Ureter (tissue), 1 donor: ENCODE results near the gene SLC38A3. TPM values are rescaled to one million over a fixed set of nuclear protein-coding genes. Genes with fewer than 3 reads are reported as not detected.

Source experiments
- DNase-seq: peaks from one replicate; pipeline ENCODE4 v3.0.0-alpha.2; 2020; ENCODE audit warnings: low spot score
- total RNA-seq: library from RNA; stranded (reverse); gene quantifications from one replicate; pipeline ENCODE4 v1.2.4, GENCODE V29; 2023
- donor health status: DM: yes; HTN: yes; CAD: no.

Gene SLC38A3
- total RNA-seq, 1 donor from 2014 or later: 0.34 TPM

GRCh38 chr3:50192124-50192523, 12.9 kb upstream of the SLC38A3 start:
- DNase-seq: no peak

- DNase-seq: peak; percentile 67
Measured at GRCh38 chr3:50192689-50193141, 12.4 kb upstream of the SLC38A3 start.

DNA sequence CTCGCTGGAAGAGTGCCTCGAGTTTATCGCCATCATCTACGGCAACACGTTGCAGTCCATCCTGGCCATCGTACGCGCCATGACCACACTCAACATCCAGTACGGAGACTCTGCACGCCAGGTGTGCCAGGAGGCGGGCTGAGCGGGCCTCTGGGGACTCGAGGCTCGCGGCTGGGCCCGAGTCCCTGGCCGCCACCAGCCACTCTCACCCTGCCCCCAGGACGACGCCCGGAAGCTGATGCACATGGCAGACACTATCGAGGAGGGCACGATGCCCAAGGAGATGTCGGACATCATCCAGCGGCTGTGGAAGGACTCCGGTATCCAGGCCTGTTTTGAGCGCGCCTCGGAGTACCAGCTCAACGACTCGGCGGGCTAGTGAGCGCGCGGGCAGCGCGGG, 11.8 kb upstream of the SLC38A3 start:
- DNase-seq: no peak

DNA sequence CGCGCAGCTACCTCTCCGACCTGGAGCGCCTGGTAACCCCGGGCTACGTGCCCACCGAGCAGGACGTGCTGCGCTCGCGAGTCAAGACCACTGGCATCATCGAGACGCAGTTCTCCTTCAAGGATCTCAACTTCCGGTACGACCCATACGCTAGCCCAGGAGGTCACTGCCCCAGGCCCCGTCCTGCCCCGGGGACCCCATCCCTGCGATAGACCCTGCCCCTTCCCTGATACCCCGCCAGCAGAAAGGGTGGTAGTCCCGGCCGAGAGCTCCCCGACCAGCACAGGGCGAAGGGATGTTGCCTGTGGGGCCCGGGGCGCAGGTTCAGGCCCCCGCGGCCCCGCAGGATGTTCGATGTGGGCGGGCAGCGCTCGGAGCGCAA, 11.3 kb upstream of the SLC38A3 start:
- DNase-seq: no peak

GRCh38 chr3:50194128-50194902, 10.8 kb upstream of the SLC38A3 start:
- DNase-seq: no peak

DNA sequence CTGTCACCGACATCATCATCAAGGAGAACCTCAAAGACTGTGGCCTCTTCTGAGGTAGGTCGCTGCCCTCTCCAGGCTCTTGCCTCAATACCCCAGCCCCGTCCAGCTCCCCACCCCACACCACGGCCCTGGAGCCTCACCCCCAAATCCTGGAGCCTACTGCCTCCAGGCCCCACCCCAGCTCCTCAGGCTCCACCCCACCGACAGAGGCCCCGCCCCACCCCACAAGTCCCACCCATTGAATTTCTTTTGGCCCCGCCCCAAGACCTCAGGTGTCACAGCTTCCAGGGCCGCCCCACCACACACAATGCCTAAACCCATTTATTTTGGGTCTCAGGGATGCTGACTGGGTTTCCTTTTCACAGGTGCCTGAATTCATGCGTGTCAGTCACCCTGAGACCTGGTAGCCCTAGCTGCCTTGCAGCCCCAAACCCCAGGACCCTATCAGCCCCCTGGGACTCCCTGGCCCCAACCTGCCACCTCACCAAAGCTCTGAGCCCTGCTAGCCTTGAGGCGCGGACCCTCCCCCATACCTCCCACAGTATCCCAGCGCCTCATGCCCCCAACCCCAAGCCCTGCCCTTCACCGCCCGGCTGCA, 10.1 kb upstream of the SLC38A3 start:
- DNase-seq: no peak

GRCh38 chr3:50195501-50196252, 9.4 kb upstream of the SLC38A3 start:
- no peak for DNase-seq

DNA sequence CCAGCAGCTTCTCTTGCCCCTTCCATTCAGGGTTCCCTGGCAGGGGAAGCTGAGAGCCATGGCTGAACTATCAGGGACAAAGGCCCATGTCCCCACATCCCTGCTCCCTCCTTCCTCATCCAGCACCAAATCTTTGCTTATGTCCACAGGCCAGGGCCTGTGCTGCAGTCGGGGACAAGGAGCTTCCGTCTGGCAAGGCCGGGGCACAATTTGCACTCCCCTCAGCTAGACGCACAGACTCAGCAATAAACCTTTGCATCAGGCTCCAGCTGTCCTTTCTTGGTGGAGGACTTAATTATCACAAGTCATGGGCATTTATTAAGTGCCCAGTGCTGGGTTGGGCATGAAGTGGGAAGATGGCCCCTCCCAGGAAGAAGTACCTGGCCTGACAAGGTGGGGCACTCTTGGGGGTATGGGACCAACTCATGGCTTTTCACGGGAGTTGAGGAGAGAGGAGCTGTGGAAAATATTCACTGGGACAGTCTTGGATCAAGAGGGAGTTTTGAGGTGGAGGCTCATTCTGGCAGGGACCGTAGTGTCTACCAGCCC, 8.7 kb upstream of the SLC38A3 start:
- no peak for DNase-seq

DNA sequence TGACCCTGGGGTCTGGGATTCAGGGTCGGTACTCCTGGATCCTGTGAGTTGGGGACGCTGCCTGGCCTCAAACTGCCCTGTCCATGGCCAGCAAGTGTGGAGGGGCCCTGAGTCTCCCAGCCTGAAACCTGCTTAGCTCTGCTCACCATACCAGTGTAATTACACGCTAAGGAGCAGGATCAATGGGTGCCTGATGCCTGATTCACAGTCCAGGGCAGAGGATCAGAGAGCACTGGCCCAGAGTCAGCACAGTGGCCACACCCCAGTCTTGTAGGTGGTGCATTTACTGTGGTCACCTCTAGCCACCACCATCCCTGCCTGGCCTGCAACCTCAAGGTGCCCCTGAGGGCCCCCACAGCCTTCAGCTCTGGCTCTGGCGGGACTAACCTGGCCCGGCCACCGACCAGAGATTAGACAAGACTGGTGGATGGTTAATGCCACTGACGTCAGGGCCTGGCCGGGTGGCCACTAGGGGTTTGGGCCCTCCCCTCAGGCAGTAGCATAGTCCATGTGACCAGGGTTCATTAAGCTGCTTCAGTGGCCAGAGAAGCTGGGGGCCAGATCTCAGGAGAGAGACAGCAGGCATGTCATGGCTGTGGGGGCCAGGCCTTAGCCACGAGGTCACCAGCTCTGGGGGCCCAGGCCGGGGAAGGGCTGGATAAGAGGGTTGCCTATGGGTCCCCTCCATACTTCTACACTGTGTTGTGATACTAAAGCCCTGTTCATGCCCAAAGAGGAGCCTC, 3.3 kb upstream of the SLC38A3 start:
- no peak for DNase-seq

DNA sequence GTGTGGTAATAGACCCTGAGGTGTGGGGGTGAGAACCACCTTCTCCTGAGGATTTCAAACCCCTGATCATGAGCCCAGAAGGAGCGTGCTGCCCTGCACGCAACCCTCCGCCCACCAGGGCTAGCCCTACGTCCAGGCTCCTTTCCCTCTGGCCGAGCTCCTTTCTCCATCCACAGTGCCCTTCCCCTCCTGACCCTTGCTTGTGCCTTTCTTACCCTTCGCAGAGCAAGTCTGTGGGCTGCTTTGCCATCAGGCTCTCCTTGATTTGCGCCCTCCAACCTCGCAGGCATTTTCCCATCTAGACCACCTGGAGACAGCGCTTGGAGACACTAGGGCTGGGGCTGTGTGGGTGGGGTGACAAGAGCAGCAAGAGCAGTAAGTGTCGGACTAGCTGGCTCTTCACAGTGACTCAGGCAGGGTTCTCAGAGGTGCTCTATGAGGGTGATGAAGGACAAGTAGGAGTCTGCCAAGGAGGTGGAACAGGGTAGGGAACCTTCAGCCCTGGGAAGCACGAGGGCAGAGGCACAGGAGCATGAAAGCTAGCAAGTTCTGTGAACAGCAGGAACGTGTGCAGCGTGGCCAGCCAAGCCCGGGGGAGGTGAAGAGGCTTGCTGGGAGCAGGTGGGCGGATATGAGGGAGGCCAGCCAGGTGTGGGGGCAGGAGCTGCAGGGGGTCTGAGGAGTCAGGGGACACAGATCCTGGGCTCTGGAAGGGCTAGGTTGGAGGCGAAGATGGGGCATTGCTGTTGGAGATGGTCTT, 2.5 kb upstream of the SLC38A3 start:
- DNase-seq: no peak

DNA sequence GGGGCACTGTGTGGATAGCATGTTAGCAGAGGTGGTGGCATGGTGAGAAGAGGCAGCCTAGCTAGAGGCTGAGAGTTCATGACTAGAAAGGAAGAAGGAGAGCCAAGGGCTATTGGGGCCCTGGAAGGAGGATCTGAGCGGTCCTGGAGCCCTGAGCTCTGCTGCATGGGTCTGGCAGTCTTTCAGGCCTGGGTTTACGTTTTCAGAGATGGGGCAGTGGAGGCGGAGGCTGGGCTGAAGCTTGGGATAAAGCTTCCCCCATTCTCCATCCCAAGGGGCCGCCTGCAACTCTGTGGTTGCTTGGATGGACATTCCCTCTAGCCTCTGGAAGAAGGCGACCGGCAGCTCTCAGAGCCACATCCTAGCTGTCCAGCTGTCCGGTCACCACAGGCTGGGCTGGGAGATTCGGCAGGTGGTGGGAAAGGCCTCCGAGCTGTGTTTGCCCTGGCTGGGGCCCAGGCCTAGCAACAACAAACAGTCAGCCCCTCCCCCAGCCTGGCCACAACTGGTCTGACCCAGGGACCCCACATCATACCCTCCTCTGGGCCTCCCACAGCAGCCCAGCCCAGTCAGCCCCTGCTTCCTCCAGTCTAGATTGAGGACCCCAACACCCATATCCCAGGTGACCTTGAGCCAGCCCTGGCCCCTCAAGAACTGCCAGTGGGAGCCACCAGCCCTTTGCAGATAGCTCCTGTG, 1.8 kb upstream of the SLC38A3 start:
- DNase-seq: no peak

DNA sequence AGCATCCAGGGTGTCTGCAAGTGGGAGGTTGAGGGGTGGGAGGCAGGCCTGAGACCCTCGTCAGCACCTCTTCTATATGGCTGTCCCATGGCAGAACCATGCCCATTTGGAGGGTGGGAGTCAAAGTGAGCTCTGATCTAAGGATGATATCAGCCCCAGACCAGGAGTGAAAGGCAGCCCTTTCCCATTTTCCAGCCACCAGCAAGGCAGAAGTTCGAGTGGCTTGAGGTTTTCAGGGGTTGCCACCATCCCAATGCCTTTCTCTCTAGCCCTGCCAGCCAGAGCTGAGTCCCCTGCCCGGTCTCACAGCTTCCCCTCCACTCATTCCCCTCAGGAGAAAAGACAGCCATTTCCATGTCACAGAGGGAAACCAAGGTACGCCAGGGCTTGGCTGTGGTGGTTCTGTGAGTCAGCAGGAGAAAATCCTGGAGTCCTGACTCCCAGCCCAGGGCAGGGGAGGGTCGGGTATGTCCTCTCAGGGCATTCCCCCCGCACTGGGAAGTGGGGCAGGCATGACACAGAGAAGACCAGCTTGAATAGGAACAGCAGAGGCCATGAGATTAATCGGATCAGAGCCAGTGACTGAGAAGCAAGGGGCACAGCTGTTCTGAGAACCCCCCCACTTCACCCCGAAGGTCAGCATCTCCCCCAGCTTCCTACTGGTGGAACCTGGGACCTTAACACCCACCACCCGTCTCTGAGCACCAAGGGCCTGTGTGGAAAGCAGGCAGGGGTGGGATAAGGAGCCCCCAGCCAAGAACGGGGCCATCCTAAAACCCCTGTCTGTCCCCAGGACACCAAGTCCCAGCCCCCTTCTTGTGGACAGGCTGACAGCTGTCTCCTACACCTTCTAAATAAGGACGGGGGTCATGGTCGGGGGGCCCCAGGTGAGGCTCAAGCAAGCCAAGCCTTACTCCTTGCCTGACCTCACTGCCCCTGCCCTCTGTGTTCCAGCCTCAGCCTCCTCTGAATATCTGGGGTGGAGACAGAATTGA, 965 bp upstream of the SLC38A3 start:
- no peak for DNase-seq

- no peak for DNase-seq
Measured at GRCh38 chr3:50205413-50206276, 574 bp downstream of the SLC38A3 start.

- DNase-seq: no peak
Measured at GRCh38 chr3:50207359-50208042, 2.4 kb downstream of the SLC38A3 start.

DNA sequence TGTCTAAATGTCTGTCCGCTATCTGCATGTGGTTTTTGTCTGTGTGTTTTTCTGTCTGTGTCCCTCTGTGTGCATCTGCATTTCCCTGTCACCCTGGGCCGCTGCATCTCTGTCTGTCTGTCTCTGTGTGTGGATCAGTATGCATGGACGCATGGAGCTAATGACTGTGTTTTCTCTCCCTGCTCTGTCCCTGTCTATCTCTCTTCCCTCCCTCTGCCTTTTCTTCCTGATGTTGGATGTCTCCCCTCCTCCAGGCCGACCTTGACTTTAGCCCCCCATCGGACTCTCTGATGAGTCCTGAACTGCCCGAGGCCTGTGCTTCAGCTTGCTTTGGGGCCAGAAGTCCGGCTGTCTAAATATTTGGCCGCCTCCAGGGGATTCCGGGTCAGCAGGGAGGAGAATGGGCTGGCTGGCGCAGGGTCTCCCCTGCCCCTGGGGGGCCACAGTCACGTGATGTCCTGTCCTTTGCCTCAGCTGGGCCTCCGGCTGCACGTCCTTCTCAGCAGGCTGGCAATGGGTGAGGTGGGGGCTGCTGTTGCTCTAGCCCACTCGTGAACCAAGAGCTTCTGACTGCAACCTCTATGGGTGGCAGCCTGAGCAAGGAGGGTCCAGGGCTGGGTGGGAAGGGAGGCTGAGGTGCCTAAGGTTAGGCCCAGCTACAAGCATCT, 3.7 kb downstream of the SLC38A3 start:
- no peak for DNase-seq

DNA sequence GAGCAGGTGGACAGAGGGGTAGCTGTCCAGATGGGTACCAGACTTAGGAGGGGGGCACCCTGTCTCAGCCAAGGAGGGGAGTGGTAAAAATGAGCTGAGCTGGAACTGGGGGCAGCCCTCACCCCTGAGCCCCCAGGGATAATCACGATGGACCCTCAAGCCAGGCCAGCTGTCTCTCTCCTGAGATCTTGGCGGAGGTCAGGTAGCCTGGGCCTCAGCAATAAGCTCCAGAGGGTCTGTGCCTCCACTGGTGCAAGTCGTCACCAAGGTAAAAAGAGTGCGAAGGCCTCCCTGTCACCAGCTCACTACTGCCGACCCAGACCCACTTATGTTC, 5.1 kb downstream of the SLC38A3 start:
- no peak for DNase-seq
